Stomach (tissue), 9 donors: Measurements from ENCODE around the gene PCDHGA7. TPM values are rescaled to one million over a fixed set of nuclear protein-coding genes. Genes with fewer than 3 reads are reported as not detected.
A peak's percentile ranks its signal among the peaks of the same experiment; 100 is the strongest.

Experiments
- DNase-seq, 2 donors: peaks; one replicate each; pipeline versions ENCODE4 v3.0.0 to v3.0.0-alpha.2; 2013 to 2019
- H3K27ac ChIP-seq, 5 donors: fragments of 200-600 bp in 4 of 5; sonication (generic) in 4 of 5; one replicate each; pipeline ENCODE4 v1.5.1; 2013 to 2019; ENCODE audit warnings: mild to moderate bottlenecking in 1 of 5, moderate library complexity in 1 of 5
- H3K27me3 ChIP-seq, 3 donors: fragments of 200-600 bp; sonication (generic); one replicate each; pipeline ENCODE4 v1.5.1; 2017 to 2019; ENCODE audit warnings: mixed run types in 1 of 3
- H3K36me3 ChIP-seq, 4 donors: fragments of 200-600 bp; sonication (generic); 1 replicate in 3 of 4; 2 replicates in 1 of 4; pipeline ENCODE4 v1.5.1; 2016 to 2019
- H3K4me1 ChIP-seq, 4 donors: fragments of 200-600 bp; sonication (generic); one replicate each; pipeline ENCODE4 v1.5.1; 2016 to 2019
- H3K4me3 ChIP-seq, 4 donors: fragments of 200-600 bp; sonication (generic) in 3 of 4; one replicate each; pipeline ENCODE4 v1.5.1; 2016 to 2019; ENCODE audit warnings: mild to moderate bottlenecking in 1 of 4
- H3K9me3 ChIP-seq, 4 donors: fragments of 200-600 bp; sonication (generic); one replicate each; pipeline ENCODE4 v1.5.1; 2016 to 2019
- CTCF ChIP-seq, 7 experiments: fragments of 450-650 bp in 4 of 7; fragments of 200-600 bp in 3 of 7; sonication (generic) in 3 of 7; IDR thresholded peaks; one replicate each; pipeline ENCODE4 v1.5.1; 2016 to 2019; ENCODE audit warnings: antibody characterized with exemption in 7 of 7, control low read depth in 2 of 7, mild to moderate bottlenecking in 1 of 7
- EP300 ChIP-seq: sonication (generic); formaldehyde crosslinking; IDR thresholded peaks from one replicate; pipeline ENCODE4 v1.6.1; 2017; ENCODE audit warnings: antibody characterized with exemption
- POLR2A ChIP-seq, 4 donors: fragments of 450-650 bp; IDR thresholded peaks; one replicate each; pipeline ENCODE4 v1.6.1; 2016; ENCODE audit warnings: antibody characterized with exemption in 4 of 4, control low read depth in 2 of 4, mild to moderate bottlenecking in 1 of 4, moderate library complexity in 1 of 4
- POLR2AphosphoS5 ChIP-seq, 3 donors: sonication (generic); formaldehyde crosslinking; IDR thresholded peaks; one replicate each; pipeline ENCODE4 v1.6.1; 2016; ENCODE audit warnings: antibody characterized with exemption in 3 of 3
- WGBS, 5 donors: extraction: QIAGEN DNeasy Blood & Tissue Kit in 3 of 5; methylation state at CpG; one replicate each; pipeline versions ENCODE4 v1.1.5 to v1.1.7; 2013 to 2018; 5-methylcytosine and 5-hydroxymethylcytosine counted together
- intact Hi-C: fragments of 100-400 bp; cut with DNase I; formaldehyde crosslinking; loops from one replicate; pipeline ENCODE4 v1.15.1; 2023; ENCODE audit warnings: low total_unique reads
- polyA plus RNA-seq, 3 donors: library from polyadenylated mRNA; stranded (reverse); fragments of 200-250 nt; gene quantifications; one replicate each; pipeline ENCODE4 v1.2.3, GENCODE V29; 2013
- total RNA-seq, 5 donors: library from RNA; depleted of rRNA; stranded (reverse); fragments of >200 nt; gene quantifications; one replicate each; pipeline versions ENCODE4 v1.1.0 to v1.2.3, GENCODE V29; 2014 to 2016
- donor health status: healthy with polysubstance abuse.
- donor health status: Bipolar disorder and iron deficiency.
- donor health status: healthy.

PCDHGA7 gene
- total and polyA plus RNA-seq, 8 donors = 0.06 to 29.0 (median 1.0) TPM; not detected in 2

- peak within 1 kb of the TSS in 2 of 5 donors; percentile 17 to 49 for H3K27ac ChIP-seq
Measured at GRCh38 chr5:141417494-141418172, 35.1 kb downstream of the PCDHGA7 start, which contains the start of gene PCDHGB7. Gene PCDHGB7 (plus strand): TSS chr5:141417677. CDS start chr5:141417860, 183 bp downstream.

GRCh38 chr5:141419074-141419880 lies 36.7 kb downstream of the PCDHGA7 start:
- Histone ChIP-seq H3K4me1 (peaks cover 0 to 34% (median 9%) of the 10 kb centered on the region in 4 donors), H3K36me3 (peaks cover 0 to 20% (median 0%) of the 10 kb centered on the region in 4 donors), H3K9me3 (peaks cover 65 to 99% (median 94%) of the 10 kb centered on the region in 4 donors), H3K4me3 (no peak overlapping the region), H3K27ac (no peak overlapping the region), H3K27me3 (peaks cover 0 to 77% (median 24%) of the 10 kb centered on the region in 3 donors)
- no peak for DNase-seq
- 25 to 33% (median 28%) methylated on average over 54 to 74 of the region's 74 CpGs for WGBS, 5 donors
- intact Hi-C loops = loop anchor here (10.0 kb wide), 1 partner anchor 106 kb away; no protein-coding TSS in a partner anchor
- TF ChIP-seq POLR2AphosphoS5 (IDR thresholded peaks at IDR 0.05) = no peak
- TF ChIP-seq EP300 = no peak
- no peak for TF ChIP-seq POLR2A (IDR thresholded peaks at IDR 0.05)
- TF ChIP-seq CTCF (IDR thresholded peaks at IDR 0.05) = no peak

More at GRCh38 chr5:141417494-141418172, 35.1 kb downstream of the PCDHGA7 start, which contains the start of gene PCDHGB7:
- peak in 5 of 7 experiments; percentile 8 to 52 (median 22) for TF ChIP-seq CTCF (IDR thresholded peaks at IDR 0.05)
- Histone ChIP-seq H3K4me1 (peaks cover 0 to 41% (median 9%) of the 10 kb centered on the region in 4 donors), H3K4me3 (peak within 1 kb of the TSS; percentile 31 to 49 (median 40)), H3K27me3 (peaks cover 0 to 85% (median 23%) of the 10 kb centered on the region in 3 donors), H3K36me3 (peaks cover 0 to 18% (median 2%) of the 10 kb centered on the region in 4 donors), H3K9me3 (peaks cover 67 to 99% (median 94%) of the 10 kb centered on the region in 4 donors)
- DNase-seq = peak; percentile 63 to 83
- 7 to 15% (median 12%) methylated on average over 41 to 46 of the region's 47 CpGs for WGBS, 5 donors
- intact Hi-C loops = loop anchor here (10.0 kb wide), 1 partner anchor 107 kb away; no protein-coding TSS in a partner anchor

- intact Hi-C loops = no loop called here
- H3K27me3 ChIP-seq = peaks cover 0 to 72% (median 20%) of the 10 kb centered on the region in 3 donors
- TF ChIP-seq POLR2AphosphoS5 (IDR thresholded peaks at IDR 0.05) = no peak
- no peak for TF ChIP-seq EP300
- peak in 1 of 7 experiments; percentile 23 for TF ChIP-seq CTCF (IDR thresholded peaks at IDR 0.05)
- no peak for TF ChIP-seq POLR2A (IDR thresholded peaks at IDR 0.05)
- 9 to 17% (median 11%) methylated on average over 35 to 42 of the region's 42 CpGs for WGBS, 5 donors
- peaks cover 0 to 25% (median under 1%) of the 10 kb centered on the region in 4 donors for H3K36me3 ChIP-seq
- no peak within 1 kb of the TSS for H3K27ac ChIP-seq
- peak within 1 kb of the TSS; percentile 9 to 35 (median 23) for H3K4me3 ChIP-seq
- peaks cover 0 to 29% (median 9%) of the 10 kb centered on the region in 4 donors for H3K4me1 ChIP-seq
- DNase-seq = peak in 1 of 2 donors; percentile 60
- H3K9me3 ChIP-seq = peaks cover 61 to 100% (median 96%) of the 10 kb centered on the region in 4 donors
Measured at GRCh38 chr5:141420855-141421488, 38.4 kb downstream of the PCDHGA7 start, which contains the start of gene PCDHGA11. Gene PCDHGA11 (plus strand): TSS chr5:141421051. CDS start chr5:141421228, 177 bp downstream.
